Activated T-cell treated with anti-CD3 and anti-CD28 coated beads, Interleukin-2, amount 50 U/mL, for 72 hours (primary cell): ENCODE measurements around the gene PLA2G4D. TPM values are rescaled to one million over a fixed set of nuclear protein-coding genes. Genes with fewer than 3 reads are reported as not detected.
A peak's percentile ranks its signal among the peaks of the same experiment; 100 is the strongest.

Source experiments
- ATAC-seq, 2 donors: fragments of 150-1000 bp; cut with Tn5 transposase; replicated peaks in 1 of 2; 2 replicates each; pipeline ENCODE4 v1.10.0; 2021; ENCODE audit warnings: moderate library complexity in 2 of 2, mild to moderate bottlenecking in 1 of 2
- DNase-seq, 2 donors: peaks; one replicate each; pipeline ENCODE4 v3.0.0; 2021 to 2022; ENCODE audit warnings: mixed read lengths in 1 of 2
- H3K27ac Mint-ChIP-seq: one replicate; pipeline ENCODE4 v1.8.0; 2022; ENCODE audit warnings: mild to moderate bottlenecking, moderate library complexity, mixed read lengths
- H3K27me3 Mint-ChIP-seq: one replicate; pipeline ENCODE4 v1.8.0; 2022; ENCODE audit warnings: low read depth, mixed read lengths
- H3K36me3 Mint-ChIP-seq, 2 donors: one replicate each; pipeline ENCODE4 v1.8.0; 2022; ENCODE audit warnings: mixed read lengths in 2 of 2, mild to moderate bottlenecking in 1 of 2; ENCODE audit not compliant: insufficient read depth in 2 of 2
- H3K4me1 Mint-ChIP-seq: one replicate; pipeline ENCODE4 v1.8.0; 2022; ENCODE audit warnings: low read depth, mixed read lengths
- H3K4me3 Mint-ChIP-seq, 2 donors: one replicate each; pipeline ENCODE4 v1.8.0; 2022; ENCODE audit warnings: mild to moderate bottlenecking in 2 of 2, mixed read lengths in 2 of 2, moderate library complexity in 2 of 2
- H3K9me3 Mint-ChIP-seq, 2 donors: one replicate each; pipeline ENCODE4 v1.8.0; 2022; ENCODE audit warnings: mixed read lengths in 2 of 2
- total RNA-seq, 2 donors: library from RNA; stranded (reverse); gene quantifications; one replicate each; pipeline ENCODE4 v1.2.3, GENCODE V29; 2022

PLA2G4D gene
- total RNA-seq, 2 donors from 2014 or later, result not detected

DNA sequence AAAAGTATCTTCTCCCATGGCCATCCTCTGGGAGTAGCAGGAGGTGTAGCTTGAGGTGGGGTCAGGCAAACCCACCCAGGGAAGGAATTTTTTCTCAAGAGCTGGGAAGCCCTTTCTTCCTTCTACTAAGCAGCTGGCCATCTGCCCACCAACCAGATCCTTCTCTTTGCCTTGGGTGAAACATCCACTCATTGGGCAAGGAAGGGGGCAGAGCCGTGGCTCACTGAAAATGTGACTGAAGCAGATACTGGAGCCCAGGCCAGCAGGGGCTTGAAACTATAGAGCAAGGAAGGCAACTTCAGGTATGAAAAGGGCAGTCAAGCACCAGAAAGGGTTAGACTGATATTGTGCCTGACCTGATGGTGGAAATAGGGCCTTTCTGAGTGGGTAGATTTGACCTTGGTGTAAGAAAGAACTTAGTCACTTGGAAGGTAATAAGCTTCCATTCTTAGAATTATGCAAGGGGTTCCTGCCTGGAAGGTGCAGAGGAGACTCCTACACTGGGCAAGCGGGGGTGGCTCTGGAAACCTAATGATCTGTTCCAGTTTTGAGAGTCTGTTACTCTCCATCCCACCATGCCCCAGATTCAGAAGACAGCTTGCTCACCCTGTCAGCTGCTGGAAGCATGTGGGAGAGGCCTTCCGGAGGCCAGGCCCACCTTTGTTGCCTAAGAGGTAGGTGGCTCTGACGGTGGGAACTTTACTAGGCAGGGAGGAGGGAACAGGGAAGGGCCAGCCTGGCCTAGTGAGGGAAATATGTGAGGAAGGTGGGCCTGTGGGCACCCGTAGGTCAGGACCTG lies 51.6 kb downstream of the PLA2G4D start:
- peaks cover 7% of the 10 kb centered on the region for H3K27me3 Mint-ChIP-seq
- no peaks in the 10 kb centered on the region for H3K36me3 Mint-ChIP-seq
- no peaks in the 10 kb centered on the region for H3K9me3 Mint-ChIP-seq
- H3K4me1 Mint-ChIP-seq, result peaks cover 5% of the 10 kb centered on the region
- no peak overlapping the region for H3K4me3 Mint-ChIP-seq
- DNase-seq (no peak), ATAC-seq (peak in 1 of 2 donors; percentile 30)
- H3K27ac Mint-ChIP-seq, result no peak overlapping the region

- H3K36me3 Mint-ChIP-seq, result no peaks in the 10 kb centered on the region
- no peaks in the 10 kb centered on the region for H3K27me3 Mint-ChIP-seq
- H3K9me3 Mint-ChIP-seq, result no peaks in the 10 kb centered on the region
- H3K4me1 Mint-ChIP-seq, result peaks cover 13% of the 10 kb centered on the region
- H3K4me3 Mint-ChIP-seq, result no peak overlapping the region
- ATAC-seq (no peak), DNase-seq (no peak)
- H3K27ac Mint-ChIP-seq, result no peak overlapping the region
Measured at GRCh38 chr15:42038401-42038800, 56.0 kb downstream of the PLA2G4D start.

GRCh38 chr15:42037656-42038055 lies 56.7 kb downstream of the PLA2G4D start:
- no peaks in the 10 kb centered on the region for H3K27me3 Mint-ChIP-seq

GRCh38 chr15:42036966-42037365 lies 57.4 kb downstream of the PLA2G4D start:
- no peak overlapping the region for H3K27ac Mint-ChIP-seq
- H3K27me3 Mint-ChIP-seq, result no peaks in the 10 kb centered on the region
- ATAC-seq (no peak), DNase-seq (no peak)
- H3K9me3 Mint-ChIP-seq, result peaks cover 0 to under 1% of the 10 kb centered on the region in 2 donors
- peaks cover 23% of the 10 kb centered on the region for H3K4me1 Mint-ChIP-seq
- no peaks in the 10 kb centered on the region for H3K36me3 Mint-ChIP-seq
- no peak overlapping the region for H3K4me3 Mint-ChIP-seq

More at GRCh38 chr15:42037656-42038055, 56.7 kb downstream of the PLA2G4D start:
- H3K27ac Mint-ChIP-seq, result no peak overlapping the region
- DNase-seq (no peak), ATAC-seq (no peak)
- H3K4me3 Mint-ChIP-seq, result no peak overlapping the region
- H3K9me3 Mint-ChIP-seq, result no peaks in the 10 kb centered on the region
- no peaks in the 10 kb centered on the region for H3K36me3 Mint-ChIP-seq
- H3K4me1 Mint-ChIP-seq, result peaks cover 19% of the 10 kb centered on the region

DNA sequence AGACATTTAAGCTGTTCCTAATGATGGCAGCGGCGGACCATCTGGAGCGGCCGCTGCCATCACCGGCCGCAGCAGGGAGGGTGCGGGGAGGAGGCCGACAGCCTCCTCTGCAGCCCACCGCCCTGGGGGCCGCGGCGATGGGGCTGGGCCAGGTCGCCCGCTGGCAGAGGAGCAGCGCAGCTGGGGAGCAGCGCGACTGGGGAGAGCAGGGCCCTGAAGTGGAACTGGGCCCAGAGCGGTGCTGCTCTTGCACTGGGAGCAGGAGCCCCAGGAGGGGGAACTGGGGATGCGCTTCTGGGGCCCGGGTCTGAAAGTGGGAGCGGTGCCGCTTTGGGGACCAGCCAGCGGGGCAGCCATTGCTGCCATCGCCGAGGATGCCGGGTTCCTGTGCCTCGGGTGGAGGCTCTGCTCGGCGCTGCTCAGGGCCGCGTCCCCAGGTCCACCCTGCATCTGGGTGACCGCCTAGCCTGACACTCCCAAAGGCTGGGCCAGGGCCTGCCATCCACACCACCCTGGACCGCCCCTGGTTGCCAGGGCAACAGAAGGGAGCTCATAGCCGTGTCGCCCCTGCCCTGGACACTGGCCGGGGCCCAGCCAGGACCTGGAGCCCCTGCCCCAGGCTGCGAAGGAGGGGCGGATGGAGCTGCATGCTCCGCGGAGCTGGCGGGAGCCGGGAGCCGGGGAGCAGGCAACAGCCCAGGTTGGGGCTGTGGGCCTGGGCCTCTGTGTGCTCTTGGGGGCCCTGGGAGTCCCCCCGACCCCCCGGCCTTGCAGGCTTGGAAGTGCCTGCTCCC lies 58.1 kb downstream of the PLA2G4D start:
- no peak overlapping the region for H3K27ac Mint-ChIP-seq
- no peak for ATAC-seq
- H3K9me3 Mint-ChIP-seq, result peaks cover 0 to 4% of the 10 kb centered on the region in 2 donors
- no peak overlapping the region for H3K4me3 Mint-ChIP-seq
- no peaks in the 10 kb centered on the region for H3K36me3 Mint-ChIP-seq
- H3K4me1 Mint-ChIP-seq, result peaks cover 23% of the 10 kb centered on the region
- DNase-seq, result no peak
- H3K27me3 Mint-ChIP-seq, result peaks cover 5% of the 10 kb centered on the region

- H3K36me3 Mint-ChIP-seq, result no peaks in the 10 kb centered on the region
- H3K4me3 Mint-ChIP-seq, result peak overlapping the region in 1 of 2 donors; percentile 1
- H3K9me3 Mint-ChIP-seq, result peaks cover 0 to 4% of the 10 kb centered on the region in 2 donors
- H3K27me3 Mint-ChIP-seq, result peaks cover 7% of the 10 kb centered on the region
- ATAC-seq (peak; percentile 23 to 55), DNase-seq (peak in 1 of 2 donors; percentile 10)
- peaks cover 23% of the 10 kb centered on the region for H3K4me1 Mint-ChIP-seq
- H3K27ac Mint-ChIP-seq, result no peak overlapping the region
Measured at GRCh38 chr15:42035435-42035761, 59.0 kb downstream of the PLA2G4D start.

- no peak for ATAC-seq
- H3K4me3 Mint-ChIP-seq, result peak overlapping the region in 1 of 2 donors; percentile 1
- peaks cover 23% of the 10 kb centered on the region for H3K4me1 Mint-ChIP-seq
- H3K27me3 Mint-ChIP-seq, result peaks cover 7% of the 10 kb centered on the region
- no peaks in the 10 kb centered on the region for H3K36me3 Mint-ChIP-seq
- peaks cover 0 to 4% of the 10 kb centered on the region in 2 donors for H3K9me3 Mint-ChIP-seq
- no peak for DNase-seq
- H3K27ac Mint-ChIP-seq, result no peak overlapping the region
Measured at GRCh38 chr15:42034628-42035434, 59.5 kb downstream of the PLA2G4D start.

DNA sequence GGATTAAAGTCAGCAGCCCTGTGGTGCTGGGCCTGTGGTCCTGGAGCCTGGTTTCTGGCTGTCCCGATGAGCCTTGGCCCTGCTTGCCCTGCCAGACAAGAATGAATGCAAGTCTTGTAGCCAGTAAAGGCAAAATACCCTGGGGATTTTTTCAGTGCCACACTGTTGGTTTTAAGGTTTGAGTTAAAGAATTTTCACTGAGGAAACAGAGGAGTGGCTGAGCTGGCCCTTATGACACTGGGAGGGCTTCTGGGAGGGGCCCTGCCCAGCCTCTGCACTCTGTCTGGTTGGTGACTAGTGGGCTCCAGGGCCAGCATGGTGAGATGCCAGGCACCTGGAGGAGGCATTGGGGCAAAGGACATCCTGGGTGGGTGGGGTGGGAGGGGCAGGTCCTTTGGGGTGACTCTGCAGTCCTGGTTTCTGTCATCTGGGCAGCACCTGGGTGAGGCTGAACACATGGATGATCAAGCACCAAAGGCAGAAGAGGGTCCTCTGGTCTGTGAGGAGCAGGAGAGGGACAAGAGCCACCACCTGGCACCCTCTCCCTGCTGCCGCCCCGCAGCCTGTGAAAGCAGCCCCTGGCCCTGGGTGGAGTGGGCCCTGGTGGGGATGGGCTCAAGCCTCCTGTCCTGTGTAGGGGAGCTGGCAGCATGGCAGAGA lies 61.0 kb downstream of the PLA2G4D start:
- H3K9me3 Mint-ChIP-seq, result peaks cover 0 to 4% of the 10 kb centered on the region in 2 donors
- DNase-seq, result peak; percentile 14 to 22

GRCh38 chr15:42032376-42033213 lies 61.8 kb downstream of the PLA2G4D start:
- H3K27ac Mint-ChIP-seq, result no peak overlapping the region
- DNase-seq (no peak), ATAC-seq (peak; percentile 23 to 36)
- H3K9me3 Mint-ChIP-seq, result peaks cover 0 to 4% of the 10 kb centered on the region in 2 donors
- H3K36me3 Mint-ChIP-seq, result no peaks in the 10 kb centered on the region
- H3K4me1 Mint-ChIP-seq, result peaks cover 23% of the 10 kb centered on the region
- peaks cover 11% of the 10 kb centered on the region for H3K27me3 Mint-ChIP-seq
- H3K4me3 Mint-ChIP-seq, result peak overlapping the region in 1 of 2 donors; percentile 42

More for the DNA sequence above, 61.0 kb downstream of the PLA2G4D start:
- no peak overlapping the region for H3K27ac Mint-ChIP-seq
- no peaks in the 10 kb centered on the region for H3K36me3 Mint-ChIP-seq
- H3K27me3 Mint-ChIP-seq, result peaks cover 7% of the 10 kb centered on the region
- peaks cover 23% of the 10 kb centered on the region for H3K4me1 Mint-ChIP-seq
- ATAC-seq, result peak; percentile 66 to 81
- H3K4me3 Mint-ChIP-seq, result peak overlapping the region in 1 of 2 donors; percentile 42

DNA sequence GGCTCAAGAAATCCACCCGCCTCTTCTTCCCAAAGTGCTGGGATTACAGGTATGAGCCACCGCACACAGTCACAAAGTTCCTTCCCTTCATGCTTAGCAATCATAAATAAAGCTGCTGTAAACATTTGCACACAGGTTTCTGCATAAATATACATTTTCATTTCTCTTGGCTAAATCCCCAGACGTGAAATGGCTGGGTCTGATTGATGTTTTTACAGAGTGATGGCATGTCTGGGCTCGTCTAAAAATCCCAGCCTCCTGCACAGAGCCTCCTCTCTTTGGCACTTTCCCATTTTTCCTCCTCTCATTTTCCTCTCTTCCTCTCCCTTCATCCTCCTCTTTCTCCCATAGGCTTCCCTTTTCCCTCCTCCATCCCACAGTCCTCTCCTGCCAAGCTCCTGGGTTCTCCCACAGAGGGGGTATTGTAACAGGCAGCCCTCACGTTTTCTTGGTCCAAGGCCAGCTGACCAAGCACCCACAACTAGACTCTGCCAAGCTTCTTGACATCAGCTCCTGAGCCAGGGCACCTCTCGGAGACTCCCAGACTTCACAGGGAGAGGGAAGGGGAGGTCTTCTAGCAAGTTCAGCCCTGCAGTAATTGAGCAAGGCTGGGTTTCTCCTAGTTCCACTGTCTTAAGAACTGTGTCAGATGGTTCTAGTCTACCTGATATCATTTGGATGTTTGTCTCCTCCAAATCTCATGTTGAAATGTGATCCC lies 63.0 kb downstream of the PLA2G4D start:
- H3K4me1 Mint-ChIP-seq, result peaks cover 23% of the 10 kb centered on the region
- no peak for ATAC-seq
- H3K4me3 Mint-ChIP-seq, result no peak overlapping the region
- DNase-seq, result no peak
- H3K36me3 Mint-ChIP-seq, result no peaks in the 10 kb centered on the region
- H3K27ac Mint-ChIP-seq, result no peak overlapping the region
- peaks cover 0 to 4% of the 10 kb centered on the region in 2 donors for H3K9me3 Mint-ChIP-seq
- peaks cover 14% of the 10 kb centered on the region for H3K27me3 Mint-ChIP-seq

- H3K27ac Mint-ChIP-seq, result no peak overlapping the region
Measured at GRCh38 chr15:42027521-42027920, 66.8 kb downstream of the PLA2G4D start.

More at GRCh38 chr15:42027521-42027920, 66.8 kb downstream of the PLA2G4D start:
- no peak overlapping the region for H3K4me3 Mint-ChIP-seq
- DNase-seq (no peak), ATAC-seq (no peak)
- no peaks in the 10 kb centered on the region for H3K36me3 Mint-ChIP-seq
- H3K27me3 Mint-ChIP-seq, result peaks cover 14% of the 10 kb centered on the region
- peaks cover 2% of the 10 kb centered on the region for H3K4me1 Mint-ChIP-seq
- H3K9me3 Mint-ChIP-seq, result peaks cover 0 to 4% of the 10 kb centered on the region in 2 donors
